GM23338 (cell line): ENCODE data around the gene GPATCH8. TPM values are rescaled to one million over a fixed set of nuclear protein-coding genes. Genes with fewer than 3 reads are reported as not detected.
A peak's percentile ranks its signal among the peaks of the same experiment; 100 is the strongest.

Experiments used
- ATAC-seq: fragments of 200-7000 bp; cut with Tn5 transposase; 3 replicates; pipeline ENCODE4 v1.9.1; 2020
- DNase-seq: peaks from one replicate; pipeline ENCODE4 v3.0.0-alpha.2; 2015; ENCODE audit warnings: low spot score
- H2AFZ ChIP-seq: fragments of 200-600 bp; sonication (generic); 2 replicates; pipeline ENCODE4 v1.8.0; 2016; ENCODE audit warnings: antibody characterized with exemption, mild to moderate bottlenecking, moderate library complexity
- H3F3A ChIP-seq: fragments of 200-600 bp; sonication (generic); replicated peaks from 2 replicates; pipeline ENCODE4 v1.8.0; 2017; ENCODE audit warnings: antibody characterized with exemption, mixed run types, low read depth
- H3K27ac ChIP-seq: fragments of 200-600 bp; sonication (generic); 2 replicates; pipeline ENCODE4 v1.6.1; 2016; ENCODE audit warnings: low read depth
- H3K27me3 ChIP-seq: fragments of 200-600 bp; sonication (generic); 2 replicates; pipeline ENCODE4 v1.8.0; 2016; ENCODE audit warnings: mild to moderate bottlenecking, mixed run types, moderate library complexity; ENCODE audit not compliant: insufficient read depth
- H3K36me3 ChIP-seq: fragments of 200-600 bp; sonication (generic); 2 replicates; pipeline ENCODE4 v1.8.0; 2016; ENCODE audit warnings: mild to moderate bottlenecking; ENCODE audit not compliant: insufficient read depth
- H3K4me1 ChIP-seq: fragments of 200-600 bp; sonication (generic); 2 replicates; pipeline ENCODE4 v1.8.0; 2016; ENCODE audit warnings: mild to moderate bottlenecking, moderate library complexity; ENCODE audit not compliant: insufficient read depth
- H3K4me2 ChIP-seq: fragments of 200-600 bp; sonication (generic); 2 replicates; pipeline ENCODE4 v1.7.1; 2017; ENCODE audit warnings: mixed run types
- H3K4me3 ChIP-seq: fragments of 200-600 bp; sonication (generic); 2 replicates; pipeline ENCODE4 v1.6.1; 2016; ENCODE audit warnings: mixed run types
- H3K79me2 ChIP-seq: fragments of 200-600 bp; sonication (generic); replicated peaks from 2 replicates; pipeline ENCODE4 v1.8.0; 2017; ENCODE audit warnings: mild to moderate bottlenecking; ENCODE audit not compliant: insufficient read depth
- H3K9me2 ChIP-seq: fragments of 200-600 bp; sonication (generic); 2 replicates; pipeline ENCODE4 v1.8.0; 2017; ENCODE audit not compliant: insufficient read depth
- H4K20me1 ChIP-seq: fragments of 200-600 bp; sonication (generic); replicated peaks from 2 replicates; pipeline ENCODE4 v1.8.0; 2017; ENCODE audit warnings: mild to moderate bottlenecking; ENCODE audit not compliant: insufficient read depth
- H3K27ac Mint-ChIP-seq: 2 replicates; pipeline ENCODE4 v1.8.0; 2020; ENCODE audit warnings: inconsistent platforms, mild to moderate bottlenecking, moderate library complexity, mixed read lengths
- H3K27me3 Mint-ChIP-seq: 3 replicates; pipeline ENCODE4 v1.8.0; 2022; ENCODE audit warnings: low read depth, mild to moderate bottlenecking, moderate library complexity, mixed read lengths, inconsistent platforms; ENCODE audit not compliant: insufficient read depth, poor library complexity
- H3K36me3 Mint-ChIP-seq: 3 replicates; pipeline ENCODE4 v1.8.0; 2021; ENCODE audit warnings: low read depth, mild to moderate bottlenecking, inconsistent platforms, moderate library complexity, mixed read lengths
- H3K4me1 Mint-ChIP-seq: 3 replicates; pipeline ENCODE4 v1.8.0; 2020; ENCODE audit warnings: mild to moderate bottlenecking, inconsistent platforms, mixed read lengths
- H3K4me3 Mint-ChIP-seq: 3 replicates; pipeline ENCODE4 v1.8.0; 2021; ENCODE audit warnings: moderate library complexity, mild to moderate bottlenecking, inconsistent platforms, mixed read lengths
- H3K9me3 Mint-ChIP-seq: 3 replicates; pipeline ENCODE4 v1.8.0; 2020; ENCODE audit warnings: moderate library complexity, mild to moderate bottlenecking, inconsistent platforms, mixed read lengths
- CREB1 ChIP-seq: fragments of 250-450 bp; sonication (Bioruptor Pico); IDR thresholded peaks from 2 replicates; pipeline ENCODE4 v1.5.0; 2020; ENCODE audit warnings: low read depth, mild to moderate bottlenecking, moderate library complexity
- CTCF ChIP-seq, 2 experiments: fragments of 200-600 bp in 1 of 2; sonication (generic) in 1 of 2; conservative IDR thresholded peaks; 2 replicates each; pipeline versions ENCODE4 v1.5.1 to v1.6.1; 2016 to 2017; ENCODE audit warnings: antibody characterized with exemption in 2 of 2, low read depth in 2 of 2, mild to moderate bottlenecking in 2 of 2, moderate library complexity in 1 of 2
- ETS1 ChIP-seq: IDR thresholded peaks from 2 replicates; pipeline ENCODE4 v1.6.1; 2016; ENCODE audit warnings: antibody characterized with exemption
- EZH2 ChIP-seq: fragments of 200-600 bp; sonication (generic); IDR thresholded peaks from one replicate; pipeline ENCODE4 v1.8.0; 2017; ENCODE audit warnings: antibody characterized with exemption, mild to moderate bottlenecking, low read depth; ENCODE audit not compliant: unreplicated experiment
- EZH2phosphoT487 ChIP-seq: fragments of 200-600 bp; sonication (generic); IDR thresholded peaks from one replicate; pipeline ENCODE4 v1.8.1; 2018; ENCODE audit warnings: antibody characterized with exemption; ENCODE audit not compliant: unreplicated experiment
- JUNB ChIP-seq: IDR thresholded peaks from one replicate; pipeline ENCODE4 v1.6.1; 2016; ENCODE audit warnings: antibody characterized with exemption; ENCODE audit not compliant: unreplicated experiment
- NANOG ChIP-seq: IDR thresholded peaks from 2 replicates; pipeline ENCODE4 v1.6.1; 2016; ENCODE audit warnings: antibody characterized with exemption, borderline replicate concordance
- POLR2AphosphoS5 ChIP-seq: IDR thresholded peaks from 2 replicates; pipeline ENCODE4 v1.6.1; 2016; ENCODE audit warnings: antibody characterized with exemption, low read depth
- STAT1 ChIP-seq: IDR thresholded peaks from one replicate; pipeline ENCODE4 v1.6.1; 2016; ENCODE audit warnings: antibody characterized with exemption; ENCODE audit not compliant: unreplicated experiment
- ZNF114 ChIP-seq: fragments of 250-450 bp; sonication (Bioruptor Pico); IDR thresholded peaks from 2 replicates; pipeline ENCODE4 v1.5.0; 2020; ENCODE audit warnings: mild to moderate bottlenecking, moderate library complexity
- ZNF331 ChIP-seq: fragments of 250-450 bp; sonication (Bioruptor Pico); IDR thresholded peaks from 2 replicates; pipeline ENCODE4 v1.5.0; 2020; ENCODE audit warnings: low read depth, mild to moderate bottlenecking, moderate library complexity
- polyA plus RNA-seq: library from polyadenylated mRNA; unstranded; fragments of >200 nt; fragmentation: Nextera tagmentation; extraction: Ambion mirVana; gene quantifications from 2 replicates; pipeline ENCODE4 v1.2.1, GENCODE V29; 2016
- total RNA-seq: library from RNA; depleted of rRNA; stranded (reverse); fragments of >200 nt; shearing (Covaris generic); gene quantifications from 2 replicates; pipeline ENCODE4 v1.2.3, GENCODE V29; 2014
- TF ChIP-seq, protein P1 (sequence below): IDR thresholded peaks from one replicate; pipeline ENCODE4 v1.6.1; 2018; ENCODE audit warnings: antibody characterized with exemption; ENCODE audit not compliant: unreplicated experiment
- TF ChIP-seq, protein P2 (sequence below): fragments of 250-450 bp; sonication (Bioruptor Pico); IDR thresholded peaks from 2 replicates; pipeline ENCODE4 v1.5.0; 2020; ENCODE audit warnings: mild to moderate bottlenecking, moderate library complexity

GPATCH8 gene
- total and polyA plus RNA-seq, 2 experiments from 2014 or later: 44.4 to 76.5 TPM

- Histone ChIP-seq H3K4me3 (no peak overlapping the region), H3K27me3 (peaks cover 8% of the 10 kb centered on the region; the same call in 1 of the 2 replicates), H3K4me1 (peaks cover 4% of the 10 kb centered on the region; the same call in 1 of the 2 replicates), H4K20me1 (peaks cover 3% of the 10 kb centered on the region; the same call in 1 of the 2 replicates), H3F3A (peaks cover 10% of the 10 kb centered on the region; the same call in 1 of the 2 replicates), H3K27ac (no peak overlapping the region), H3K79me2 (no peaks in the 10 kb centered on the region), H3K4me2 (no peak overlapping the region), H3K9me2 (no peaks in the 10 kb centered on the region), H2AFZ (no peak overlapping the region), H3K36me3 (no peaks in the 10 kb centered on the region)
- ATAC-seq (no peak), DNase-seq (no peak)
- no peak overlapping the region for H3K27ac Mint-ChIP-seq
- peak overlapping the region; percentile 67; the same call in 1 of the 3 replicates for H3K4me3 Mint-ChIP-seq
- peaks cover 7% of the 10 kb centered on the region for H3K4me1 Mint-ChIP-seq
- peaks cover 23% of the 10 kb centered on the region for H3K27me3 Mint-ChIP-seq
- TF ChIP-seq ZNF331 (CRISPR knock-in tag) (no peak), STAT1 (no peak), NANOG (no peak), JUNB (no peak), ETS1 (no peak), CREB1 (CRISPR knock-in tag) (no peak), EZH2 (no peak), CTCF (conservative IDR thresholded peaks at IDR 0.05; ENCODE audit: low read depth in 2 of 2) (no peak), EZH2phosphoT487 (no peak), POLR2AphosphoS5 (no peak), ZNF114 (CRISPR knock-in tag) (no peak)
- TF ChIP-seq, protein P1, sequence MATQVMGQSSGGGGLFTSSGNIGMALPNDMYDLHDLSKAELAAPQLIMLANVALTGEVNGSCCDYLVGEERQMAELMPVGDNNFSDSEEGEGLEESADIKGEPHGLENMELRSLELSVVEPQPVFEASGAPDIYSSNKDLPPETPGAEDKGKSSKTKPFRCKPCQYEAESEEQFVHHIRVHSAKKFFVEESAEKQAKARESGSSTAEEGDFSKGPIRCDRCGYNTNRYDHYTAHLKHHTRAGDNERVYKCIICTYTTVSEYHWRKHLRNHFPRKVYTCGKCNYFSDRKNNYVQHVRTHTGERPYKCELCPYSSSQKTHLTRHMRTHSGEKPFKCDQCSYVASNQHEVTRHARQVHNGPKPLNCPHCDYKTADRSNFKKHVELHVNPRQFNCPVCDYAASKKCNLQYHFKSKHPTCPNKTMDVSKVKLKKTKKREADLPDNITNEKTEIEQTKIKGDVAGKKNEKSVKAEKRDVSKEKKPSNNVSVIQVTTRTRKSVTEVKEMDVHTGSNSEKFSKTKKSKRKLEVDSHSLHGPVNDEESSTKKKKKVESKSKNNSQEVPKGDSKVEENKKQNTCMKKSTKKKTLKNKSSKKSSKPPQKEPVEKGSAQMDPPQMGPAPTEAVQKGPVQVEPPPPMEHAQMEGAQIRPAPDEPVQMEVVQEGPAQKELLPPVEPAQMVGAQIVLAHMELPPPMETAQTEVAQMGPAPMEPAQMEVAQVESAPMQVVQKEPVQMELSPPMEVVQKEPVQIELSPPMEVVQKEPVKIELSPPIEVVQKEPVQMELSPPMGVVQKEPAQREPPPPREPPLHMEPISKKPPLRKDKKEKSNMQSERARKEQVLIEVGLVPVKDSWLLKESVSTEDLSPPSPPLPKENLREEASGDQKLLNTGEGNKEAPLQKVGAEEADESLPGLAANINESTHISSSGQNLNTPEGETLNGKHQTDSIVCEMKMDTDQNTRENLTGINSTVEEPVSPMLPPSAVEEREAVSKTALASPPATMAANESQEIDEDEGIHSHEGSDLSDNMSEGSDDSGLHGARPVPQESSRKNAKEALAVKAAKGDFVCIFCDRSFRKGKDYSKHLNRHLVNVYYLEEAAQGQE: no peak
- TF ChIP-seq, protein P2, sequence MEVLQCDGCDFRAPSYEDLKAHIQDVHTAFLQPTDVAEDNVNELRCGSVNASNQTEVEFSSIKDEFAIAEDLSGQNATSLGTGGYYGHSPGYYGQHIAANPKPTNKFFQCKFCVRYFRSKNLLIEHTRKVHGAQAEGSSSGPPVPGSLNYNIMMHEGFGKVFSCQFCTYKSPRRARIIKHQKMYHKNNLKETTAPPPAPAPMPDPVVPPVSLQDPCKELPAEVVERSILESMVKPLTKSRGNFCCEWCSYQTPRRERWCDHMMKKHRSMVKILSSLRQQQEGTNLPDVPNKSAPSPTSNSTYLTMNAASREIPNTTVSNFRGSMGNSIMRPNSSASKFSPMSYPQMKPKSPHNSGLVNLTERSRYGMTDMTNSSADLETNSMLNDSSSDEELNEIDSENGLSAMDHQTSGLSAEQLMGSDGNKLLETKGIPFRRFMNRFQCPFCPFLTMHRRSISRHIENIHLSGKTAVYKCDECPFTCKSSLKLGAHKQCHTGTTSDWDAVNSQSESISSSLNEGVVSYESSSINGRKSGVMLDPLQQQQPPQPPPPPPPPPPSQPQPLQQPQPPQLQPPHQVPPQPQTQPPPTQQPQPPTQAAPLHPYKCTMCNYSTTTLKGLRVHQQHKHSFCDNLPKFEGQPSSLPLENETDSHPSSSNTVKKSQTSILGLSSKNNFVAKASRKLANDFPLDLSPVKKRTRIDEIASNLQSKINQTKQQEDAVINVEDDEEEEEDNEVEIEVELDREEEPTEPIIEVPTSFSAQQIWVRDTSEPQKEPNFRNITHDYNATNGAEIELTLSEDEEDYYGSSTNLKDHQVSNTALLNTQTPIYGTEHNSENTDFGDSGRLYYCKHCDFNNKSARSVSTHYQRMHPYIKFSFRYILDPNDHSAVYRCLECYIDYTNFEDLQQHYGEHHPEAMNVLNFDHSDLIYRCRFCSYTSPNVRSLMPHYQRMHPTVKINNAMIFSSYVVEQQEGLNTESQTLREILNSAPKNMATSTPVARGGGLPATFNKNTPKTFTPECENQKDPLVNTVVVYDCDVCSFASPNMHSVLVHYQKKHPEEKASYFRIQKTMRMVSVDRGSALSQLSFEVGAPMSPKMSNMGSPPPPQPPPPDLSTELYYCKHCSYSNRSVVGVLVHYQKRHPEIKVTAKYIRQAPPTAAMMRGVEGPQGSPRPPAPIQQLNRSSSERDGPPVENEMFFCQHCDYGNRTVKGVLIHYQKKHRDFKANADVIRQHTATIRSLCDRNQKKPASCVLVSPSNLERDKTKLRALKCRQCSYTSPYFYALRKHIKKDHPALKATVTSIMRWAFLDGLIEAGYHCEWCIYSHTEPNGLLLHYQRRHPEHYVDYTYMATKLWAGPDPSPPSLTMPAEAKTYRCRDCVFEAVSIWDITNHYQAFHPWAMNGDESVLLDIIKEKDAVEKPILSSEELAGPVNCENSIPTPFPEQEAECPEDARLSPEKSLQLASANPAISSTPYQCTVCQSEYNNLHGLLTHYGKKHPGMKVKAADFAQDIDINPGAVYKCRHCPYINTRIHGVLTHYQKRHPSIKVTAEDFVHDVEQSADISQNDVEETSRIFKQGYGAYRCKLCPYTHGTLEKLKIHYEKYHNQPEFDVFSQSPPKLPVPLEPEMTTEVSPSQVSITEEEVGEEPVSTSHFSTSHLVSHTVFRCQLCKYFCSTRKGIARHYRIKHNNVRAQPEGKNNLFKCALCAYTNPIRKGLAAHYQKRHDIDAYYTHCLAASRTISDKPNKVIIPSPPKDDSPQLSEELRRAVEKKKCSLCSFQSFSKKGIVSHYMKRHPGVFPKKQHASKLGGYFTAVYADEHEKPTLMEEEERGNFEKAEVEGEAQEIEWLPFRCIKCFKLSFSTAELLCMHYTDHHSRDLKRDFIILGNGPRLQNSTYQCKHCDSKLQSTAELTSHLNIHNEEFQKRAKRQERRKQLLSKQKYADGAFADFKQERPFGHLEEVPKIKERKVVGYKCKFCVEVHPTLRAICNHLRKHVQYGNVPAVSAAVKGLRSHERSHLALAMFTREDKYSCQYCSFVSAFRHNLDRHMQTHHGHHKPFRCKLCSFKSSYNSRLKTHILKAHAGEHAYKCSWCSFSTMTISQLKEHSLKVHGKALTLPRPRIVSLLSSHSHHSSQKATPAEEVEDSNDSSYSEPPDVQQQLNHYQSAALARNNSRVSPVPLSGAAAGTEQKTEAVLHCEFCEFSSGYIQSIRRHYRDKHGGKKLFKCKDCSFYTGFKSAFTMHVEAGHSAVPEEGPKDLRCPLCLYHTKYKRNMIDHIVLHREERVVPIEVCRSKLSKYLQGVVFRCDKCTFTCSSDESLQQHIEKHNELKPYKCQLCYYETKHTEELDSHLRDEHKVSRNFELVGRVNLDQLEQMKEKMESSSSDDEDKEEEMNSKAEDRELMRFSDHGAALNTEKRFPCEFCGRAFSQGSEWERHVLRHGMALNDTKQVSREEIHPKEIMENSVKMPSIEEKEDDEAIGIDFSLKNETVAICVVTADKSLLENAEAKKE (CRISPR knock-in tag): no peak
- peaks cover 2% of the 10 kb centered on the region; the same call in 1 of the 3 replicates for H3K9me3 Mint-ChIP-seq
- peaks cover 8% of the 10 kb centered on the region; the same call in 2 of the 3 replicates for H3K36me3 Mint-ChIP-seq
Measured at GRCh38 chr17:44351961-44352827, 151.0 kb downstream of the GPATCH8 start.
